ENCODE data around the gene TTC1.

The TTC1 gene

GRCh38 chr5:159990506-159990905 lies 18.4 kb upstream of the TTC1 start:
- TF ChIP-seq EZH2phosphoT487 (IDR thresholded peaks at IDR 0.05; ENCODE audit: borderline replicate concordance) (no peak), CTCF (conservative IDR thresholded peaks at IDR 0.05; ENCODE audit: low read length) (peak; percentile 12; the same call in 1 of the 2 replicates)
- H2AFZ ChIP-seq (ENCODE audit: low read length): no peak overlapping the region
- no peaks in the 10 kb centered on the region for H3K4me1 ChIP-seq (ENCODE audit: insufficient read depth, low read length, poor library complexity, severe bottlenecking)
- no peak overlapping the region for H3K9ac ChIP-seq (ENCODE audit: low read depth, low read length, poor library complexity, severe bottlenecking)
- H3K36me3 ChIP-seq (ENCODE audit: insufficient read depth, low read length): no peaks in the 10 kb centered on the region
- H3K9me3 ChIP-seq (ENCODE audit: insufficient read depth, low read depth, low read length): no peaks in the 10 kb centered on the region
- no peak overlapping the region for H3K4me3 ChIP-seq (ENCODE audit: low read length, poor library complexity, severe bottlenecking)
- no peaks in the 10 kb centered on the region for H3K9me2 ChIP-seq (replicated peaks; ENCODE audit: low read depth, low read length)
- no peaks in the 10 kb centered on the region for H4K20me1 ChIP-seq (ENCODE audit: insufficient read depth, low read length, poor library complexity, severe bottlenecking)
- no peak overlapping the region for H3K4me2 ChIP-seq (ENCODE audit: low read depth, low read length, poor library complexity, severe bottlenecking)
- no peaks in the 10 kb centered on the region for H3F3A ChIP-seq (ENCODE audit: low read depth)
- H3K27me3 ChIP-seq (ENCODE audit: insufficient read depth, low read length, poor library complexity, severe bottlenecking): peaks cover 10% of the 10 kb centered on the region
- H3K79me2 ChIP-seq (ENCODE audit: insufficient read depth, low read length): no peaks in the 10 kb centered on the region

- TF ChIP-seq EZH2phosphoT487 (IDR thresholded peaks at IDR 0.05; ENCODE audit: borderline replicate concordance) (no peak), CTCF (conservative IDR thresholded peaks at IDR 0.05; ENCODE audit: low read length) (no peak)
- Histone ChIP-seq H3F3A (ENCODE audit: low read depth) (no peaks in the 10 kb centered on the region), H3K4me1 (ENCODE audit: insufficient read depth, low read length, poor library complexity, severe bottlenecking) (no peaks in the 10 kb centered on the region), H3K79me2 (ENCODE audit: insufficient read depth, low read length) (no peaks in the 10 kb centered on the region), H3K9me3 (ENCODE audit: insufficient read depth, low read depth, low read length) (no peaks in the 10 kb centered on the region), H2AFZ (ENCODE audit: low read length) (no peak overlapping the region), H3K9me2 (replicated peaks; ENCODE audit: low read depth, low read length) (no peaks in the 10 kb centered on the region), H3K9ac (ENCODE audit: low read depth, low read length, poor library complexity, severe bottlenecking) (no peak overlapping the region), H4K20me1 (ENCODE audit: insufficient read depth, low read length, poor library complexity, severe bottlenecking) (no peaks in the 10 kb centered on the region), H3K4me2 (ENCODE audit: low read depth, low read length, poor library complexity, severe bottlenecking) (no peak overlapping the region), H3K27me3 (ENCODE audit: insufficient read depth, low read length, poor library complexity, severe bottlenecking) (no peaks in the 10 kb centered on the region), H3K4me3 (ENCODE audit: low read length, poor library complexity, severe bottlenecking) (no peak overlapping the region), H3K36me3 (ENCODE audit: insufficient read depth, low read length) (no peaks in the 10 kb centered on the region)
Measured at GRCh38 chr5:159992566-159992965, 16.4 kb upstream of the TTC1 start.

GRCh38 chr5:159993194-159993593 lies 15.7 kb upstream of the TTC1 start:
- Histone ChIP-seq H3K4me2 (ENCODE audit: low read depth, low read length, poor library complexity, severe bottlenecking) (no peak overlapping the region), H3K27me3 (ENCODE audit: insufficient read depth, low read length, poor library complexity, severe bottlenecking) (no peaks in the 10 kb centered on the region), H3K4me1 (ENCODE audit: insufficient read depth, low read length, poor library complexity, severe bottlenecking) (no peaks in the 10 kb centered on the region), H3K9me3 (ENCODE audit: insufficient read depth, low read depth, low read length) (no peaks in the 10 kb centered on the region), H4K20me1 (ENCODE audit: insufficient read depth, low read length, poor library complexity, severe bottlenecking) (no peaks in the 10 kb centered on the region), H3K79me2 (ENCODE audit: insufficient read depth, low read length) (no peaks in the 10 kb centered on the region), H3K9ac (ENCODE audit: low read depth, low read length, poor library complexity, severe bottlenecking) (no peak overlapping the region), H3F3A (ENCODE audit: low read depth) (no peaks in the 10 kb centered on the region), H2AFZ (ENCODE audit: low read length) (no peak overlapping the region), H3K36me3 (ENCODE audit: insufficient read depth, low read length) (no peaks in the 10 kb centered on the region), H3K4me3 (ENCODE audit: low read length, poor library complexity, severe bottlenecking) (no peak overlapping the region), H3K9me2 (replicated peaks; ENCODE audit: low read depth, low read length) (no peaks in the 10 kb centered on the region)
- TF ChIP-seq EZH2phosphoT487 (IDR thresholded peaks at IDR 0.05; ENCODE audit: borderline replicate concordance): no peak
- no peak for TF ChIP-seq CTCF (conservative IDR thresholded peaks at IDR 0.05; ENCODE audit: low read length)

Measured in Loucy (cell line).